Suppressor macrophage treated with lipopolysaccharide for 1 hour (primary cell): ENCODE measurements around the gene ADCY6.
"Not testable (repeated sequence)": the region's sequence is repeated elsewhere in the genome, so short reads cannot be mapped to it uniquely, and the experiment has no call there.

ENCODE experiments used
- DNase-seq, 3 donors: peaks; one replicate each; pipeline ENCODE4 v3.0.0-alpha.2; 2020 to 2022

ADCY6 gene

DNA sequence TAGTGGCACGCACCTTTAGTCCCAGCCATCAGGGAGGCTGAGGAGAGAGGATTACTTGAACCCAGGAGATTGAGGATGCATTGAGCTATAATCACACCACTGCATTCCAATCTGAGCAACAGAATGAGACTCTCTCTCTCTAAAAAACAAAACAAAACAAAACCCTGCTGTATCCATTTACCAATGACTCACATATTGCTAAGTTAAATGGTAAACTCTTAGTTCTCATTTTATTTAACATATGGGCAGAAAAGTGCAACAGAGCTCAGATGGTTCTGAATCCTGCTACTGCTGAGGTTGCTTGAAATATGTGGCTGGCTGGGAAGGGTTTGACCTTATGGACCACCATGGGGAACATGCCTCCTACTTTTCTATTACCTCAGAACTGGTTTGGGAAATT, 38.7 kb downstream of the ADCY6 start:
- no peak for DNase-seq

DNA sequence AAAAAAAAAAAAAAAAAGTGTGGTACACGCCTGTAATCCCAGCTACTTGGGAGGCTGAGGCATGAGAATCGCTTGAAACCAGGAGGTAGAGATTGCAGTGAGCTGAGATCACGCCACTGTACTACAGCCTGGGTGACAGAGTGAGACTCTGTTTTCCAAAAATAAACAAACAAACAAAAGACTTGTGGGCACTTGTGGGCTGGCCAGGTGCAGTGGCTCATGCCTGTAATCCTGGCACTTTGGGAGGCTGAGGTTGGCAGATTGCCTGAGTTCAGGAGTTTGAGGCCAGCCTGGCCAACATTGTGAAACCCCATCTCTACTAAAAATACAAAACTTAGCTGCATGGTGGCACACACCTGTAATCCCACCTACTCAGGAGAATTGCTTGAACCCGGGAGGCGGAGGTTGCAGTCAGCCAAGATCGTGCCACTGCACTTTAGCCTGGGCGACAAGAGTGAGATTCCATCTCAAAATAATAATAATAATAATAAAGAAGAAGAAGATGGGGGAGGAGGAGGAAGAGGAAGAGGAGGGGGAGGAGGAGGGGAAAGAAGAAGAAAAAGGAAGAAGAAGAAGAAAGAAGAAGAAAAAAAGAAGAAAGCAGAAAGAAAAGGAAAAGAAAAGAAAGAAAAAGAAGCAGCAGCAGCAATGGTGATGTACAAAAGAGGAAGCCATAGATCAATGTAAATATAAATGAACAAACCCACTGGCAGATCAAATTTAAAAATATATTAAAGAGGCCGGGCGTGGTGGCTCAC, 44.5 kb downstream of the ADCY6 start:
- DNase-seq: no peak

DNA sequence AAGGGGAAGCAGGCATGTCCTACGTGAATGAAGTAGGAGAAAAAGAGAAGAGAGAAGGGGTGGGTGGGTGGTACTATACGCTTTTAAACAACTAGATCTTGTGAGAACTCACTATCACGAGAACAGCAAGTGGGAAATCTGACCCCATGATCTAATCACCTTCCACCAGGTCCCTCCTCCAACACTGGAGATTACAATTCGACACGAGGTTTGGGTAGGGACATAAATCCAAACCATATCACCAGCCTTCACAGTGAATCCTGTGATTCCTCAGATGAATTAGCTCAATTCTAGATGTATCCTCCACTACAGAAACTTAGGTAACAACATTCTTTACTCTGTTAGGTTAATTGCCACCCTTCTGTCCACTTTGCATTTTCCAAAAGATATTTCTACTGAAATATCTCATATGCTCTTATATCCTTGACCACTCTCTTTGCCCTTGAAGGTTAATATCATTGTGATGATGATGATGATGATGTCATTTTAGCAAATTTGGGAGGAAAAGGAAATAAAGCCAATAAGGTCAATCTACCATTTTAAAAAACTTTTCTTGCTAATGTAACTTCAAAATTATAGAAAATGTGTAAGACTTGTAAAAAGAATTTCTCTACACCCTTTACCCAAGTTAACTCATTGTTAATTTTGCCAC, 49.1 kb downstream of the ADCY6 start:
- peak in 1 of 3 donors; percentile 12 for DNase-seq

DNA sequence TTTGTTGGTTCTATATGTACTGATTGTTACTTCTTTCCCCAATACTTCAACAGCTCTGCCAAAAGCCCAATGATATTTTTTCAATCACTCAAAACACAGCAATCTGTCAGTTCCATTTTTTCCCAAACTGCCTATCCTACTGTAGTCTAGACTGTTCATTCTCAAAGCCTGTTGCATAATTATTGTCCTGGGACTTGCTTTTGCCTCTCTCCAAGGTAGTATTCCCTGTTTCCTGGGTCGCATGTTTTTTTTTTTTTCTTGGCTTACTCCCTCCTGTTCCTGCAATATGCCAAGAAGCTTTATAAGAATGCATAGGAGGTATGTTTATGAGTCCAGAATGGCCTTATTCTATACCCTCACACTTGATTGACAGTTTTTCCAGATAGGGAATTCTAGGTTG, 52.4 kb downstream of the ADCY6 start:
- DNase-seq: no peak

DNA sequence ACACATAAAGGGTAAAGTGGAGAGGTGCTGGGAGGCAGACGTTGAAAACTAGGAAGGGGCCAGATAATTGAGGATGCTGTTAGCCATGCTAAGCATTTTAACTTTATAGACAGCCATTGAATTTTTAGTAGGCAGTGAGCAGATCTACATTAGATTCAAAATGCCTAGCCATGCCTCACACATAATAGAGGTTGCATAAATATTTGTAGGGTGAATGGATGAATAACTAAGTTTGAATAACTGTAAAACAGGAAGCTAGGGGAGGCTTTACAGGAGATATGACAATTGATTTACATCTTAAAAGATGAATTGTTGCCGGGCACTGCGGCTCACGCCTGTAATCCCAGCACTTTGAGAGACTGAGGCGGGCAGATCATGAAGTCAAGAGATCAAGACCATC, 60.1 kb downstream of the ADCY6 start:
- DNase-seq: no peak

DNA sequence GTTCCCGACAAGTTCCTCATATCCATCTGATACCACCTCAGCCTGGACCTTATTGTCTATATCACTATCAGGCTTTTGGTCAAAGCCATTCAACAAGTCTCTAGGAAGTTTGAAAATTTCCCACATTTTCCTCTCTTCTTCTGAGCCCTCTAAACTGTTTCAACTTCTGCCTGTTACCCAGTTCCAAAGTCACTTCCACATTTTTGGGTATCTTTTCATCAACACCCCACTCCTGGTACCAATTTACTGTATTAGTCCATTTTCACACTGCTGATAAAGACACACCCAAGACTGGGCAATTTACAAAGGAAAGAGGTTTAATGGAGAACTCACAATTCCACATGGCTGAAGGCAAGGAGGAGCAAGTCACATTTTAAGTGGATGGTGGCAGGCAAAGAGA, 68.2 kb downstream of the ADCY6 start:
- DNase-seq: not testable (repeated sequence)

DNA sequence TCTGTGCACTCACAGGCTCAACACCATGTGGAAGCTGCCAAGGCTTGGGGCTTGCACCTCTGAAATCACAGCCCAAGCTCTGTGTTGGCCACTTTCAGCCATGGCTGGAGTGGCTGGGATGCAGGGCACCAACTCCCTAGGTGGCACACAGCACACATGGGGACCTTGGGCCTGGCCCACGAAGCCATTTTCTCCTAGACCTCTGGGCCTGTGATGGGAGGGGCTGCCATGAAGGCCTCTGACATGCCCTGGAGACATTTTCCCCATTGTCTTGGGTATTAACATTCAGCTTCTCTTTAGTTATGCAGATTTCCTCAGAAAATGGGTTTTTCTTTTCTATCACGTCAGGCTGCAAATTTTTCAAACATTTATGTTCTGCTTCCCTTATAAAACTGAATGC, 68.7 kb downstream of the ADCY6 start:
- not testable (repeated sequence) for DNase-seq

DNA sequence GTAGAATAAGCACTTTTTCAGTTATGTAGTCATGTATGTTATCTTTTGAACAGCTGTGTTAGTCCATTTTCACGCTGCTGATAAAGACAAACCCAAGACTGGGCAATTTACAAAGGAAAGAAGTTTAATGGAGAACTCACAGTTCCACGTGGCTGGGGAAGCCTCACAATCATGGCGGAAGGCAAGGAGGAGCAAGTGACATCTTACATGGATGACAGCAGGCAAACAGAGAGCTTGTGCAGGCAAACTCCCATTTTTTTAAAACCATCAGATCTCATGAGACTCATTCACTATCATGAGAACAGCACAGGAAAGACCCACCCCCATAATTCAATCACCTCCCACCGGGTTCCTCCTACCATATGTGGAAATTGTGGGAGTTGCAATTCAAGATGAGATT, 69.9 kb downstream of the ADCY6 start:
- DNase-seq: not testable (repeated sequence)

DNA sequence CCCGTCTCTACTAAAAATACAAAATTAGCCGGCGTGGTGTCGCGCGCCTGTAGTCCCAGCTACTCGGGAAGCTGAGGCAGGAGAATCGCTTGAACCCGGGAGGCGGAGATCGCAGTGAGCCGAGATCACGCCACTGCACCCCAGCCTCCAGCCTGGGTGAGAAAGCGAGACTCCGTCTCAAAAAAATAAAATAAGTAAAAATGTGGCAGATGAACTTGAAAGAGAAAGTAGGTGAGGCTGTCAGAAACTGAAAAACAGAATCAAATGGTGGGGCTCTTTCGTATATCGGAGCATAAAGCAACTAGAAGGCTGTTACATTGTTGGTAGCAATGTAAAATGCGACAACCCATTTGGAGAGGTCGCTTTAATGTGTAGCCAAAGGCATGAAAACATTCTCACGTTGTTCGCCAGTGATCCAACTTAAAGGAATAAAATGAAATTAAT, 71.6 kb downstream of the ADCY6 start:
- DNase-seq: peak in 2 of 3 donors; percentile 11 to 14

DNA sequence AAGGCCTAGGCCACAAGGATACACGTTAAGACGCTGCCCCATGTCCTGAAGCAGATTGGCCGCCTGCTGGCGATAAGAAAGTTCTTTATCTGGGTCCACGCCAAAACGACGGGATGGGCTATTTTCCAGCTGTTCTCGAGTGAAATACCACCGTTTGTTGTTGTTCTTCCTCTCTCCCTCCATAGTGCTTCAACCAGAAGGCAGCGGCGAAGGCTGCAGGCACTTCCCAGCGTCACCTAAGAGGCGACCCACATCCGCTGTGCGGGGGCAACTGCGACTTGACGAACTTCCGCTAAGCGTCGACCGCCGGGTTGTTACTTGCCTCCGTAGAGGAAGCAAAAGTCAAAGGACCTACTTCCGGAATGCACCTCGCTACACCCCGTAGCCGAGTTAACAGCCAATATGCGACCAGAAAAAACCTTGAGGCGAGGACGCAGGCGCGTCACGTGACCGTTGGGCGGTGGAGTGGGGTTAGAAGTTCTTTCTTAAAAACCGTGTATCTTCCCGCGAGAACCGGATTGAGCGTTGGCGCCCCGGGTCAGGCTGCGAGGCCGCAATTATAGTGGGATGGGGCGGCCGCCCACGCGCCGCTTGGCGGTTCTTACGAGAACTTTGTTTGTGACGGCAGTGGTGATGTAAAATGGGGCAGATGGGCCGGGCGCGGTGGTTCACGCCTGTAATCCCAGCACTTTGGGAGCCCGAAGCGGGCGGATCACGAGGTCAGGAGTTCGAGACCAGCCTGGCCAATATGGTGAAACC, 72.2 kb downstream of the ADCY6 start, which contains the start of gene CCNT1:
CCNT1 (minus strand) TSS at position 215 of the 759 bp plus-strand sequence; CDS start at position 183, 32 bp downstream.
- peak; percentile 100 for DNase-seq
